ENCODE data around the gene INO80D.
"Not testable (repeated sequence)": the region's sequence is repeated elsewhere in the genome, so short reads cannot be mapped to it uniquely, and the experiment has no call there.

INO80D gene

DNA sequence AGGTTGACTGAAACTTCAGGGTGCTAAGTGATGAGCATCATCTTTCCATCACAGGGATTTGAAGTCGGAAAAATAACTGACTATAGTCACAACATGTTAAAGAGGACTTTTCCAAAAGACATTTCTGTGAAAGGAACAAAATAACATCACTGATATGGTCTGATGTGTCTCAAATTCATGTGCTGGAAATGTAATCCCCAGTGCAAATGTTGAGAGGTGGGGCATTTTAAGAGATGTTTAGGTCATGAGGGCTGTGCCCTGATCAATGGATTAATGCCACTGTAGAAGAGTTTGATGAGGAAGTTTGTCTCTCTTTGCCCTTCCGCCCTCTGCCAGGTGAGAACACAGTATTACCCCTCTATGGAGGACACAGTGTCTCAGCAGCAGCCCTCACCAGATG, 95.9 kb downstream of the INO80D start:
- DNase-seq (ENCODE audit: low spot score in 2 of 2), result no peak
- no peak for ATAC-seq (ENCODE audit: low read depth)
- peak overlapping the region; percentile 18 for H3K27ac Mint-ChIP-seq
- H3K4me3 Mint-ChIP-seq, result no peak overlapping the region
- H3K36me3 Mint-ChIP-seq, result peaks cover 18% of the 10 kb centered on the region
- H3K4me1 Mint-ChIP-seq, result no peaks in the 10 kb centered on the region
- H3K27me3 Mint-ChIP-seq, result no peaks in the 10 kb centered on the region
- no peaks in the 10 kb centered on the region for H3K9me3 Mint-ChIP-seq

DNA sequence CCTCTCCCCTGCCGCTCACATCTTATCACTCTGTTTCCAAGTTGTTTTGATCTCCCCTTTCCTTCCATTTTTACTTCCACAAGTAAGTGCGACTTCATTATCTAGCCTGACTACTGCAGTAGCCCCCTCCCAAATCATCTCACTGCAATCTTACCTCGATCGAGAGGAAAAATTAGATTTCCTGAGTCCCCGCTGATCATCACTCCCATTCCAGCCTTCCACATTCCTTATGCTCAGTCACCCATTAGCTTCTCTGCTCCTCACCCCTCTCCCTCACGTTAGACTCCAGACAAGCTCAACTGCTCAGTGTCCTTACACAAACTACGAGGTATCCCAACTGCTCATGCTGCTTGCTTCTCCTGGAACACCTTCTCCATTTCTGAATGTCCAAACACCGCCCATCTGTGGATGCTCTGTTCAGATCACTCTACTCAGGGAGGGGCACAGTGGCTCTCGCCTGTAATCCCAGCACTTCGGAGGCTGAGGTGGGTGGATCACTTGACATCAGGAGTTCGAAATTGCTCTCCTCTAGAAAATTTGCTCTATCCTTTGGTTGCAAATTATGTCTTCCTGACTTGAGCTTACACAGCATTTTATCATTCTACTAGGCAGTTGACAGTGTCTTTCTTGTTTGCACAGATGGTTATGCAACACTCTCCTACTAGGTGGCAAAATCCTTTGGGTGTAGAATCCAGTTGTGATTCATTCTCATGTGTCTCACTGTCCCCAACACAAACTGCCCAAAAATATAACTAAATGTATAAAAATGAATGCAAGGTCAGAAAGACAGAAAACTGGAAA, 96.5 kb downstream of the INO80D start:
- Mint-ChIP-seq H3K27me3 (no peaks in the 10 kb centered on the region), H3K27ac (peak overlapping the region; percentile 18), H3K4me1 (no peaks in the 10 kb centered on the region), H3K36me3 (peaks cover 14% of the 10 kb centered on the region), H3K4me3 (no peak overlapping the region), H3K9me3 (no peaks in the 10 kb centered on the region)
- ATAC-seq (ENCODE audit: low read depth), result no peak
- no peak for DNase-seq (ENCODE audit: low spot score in 2 of 2)

DNA sequence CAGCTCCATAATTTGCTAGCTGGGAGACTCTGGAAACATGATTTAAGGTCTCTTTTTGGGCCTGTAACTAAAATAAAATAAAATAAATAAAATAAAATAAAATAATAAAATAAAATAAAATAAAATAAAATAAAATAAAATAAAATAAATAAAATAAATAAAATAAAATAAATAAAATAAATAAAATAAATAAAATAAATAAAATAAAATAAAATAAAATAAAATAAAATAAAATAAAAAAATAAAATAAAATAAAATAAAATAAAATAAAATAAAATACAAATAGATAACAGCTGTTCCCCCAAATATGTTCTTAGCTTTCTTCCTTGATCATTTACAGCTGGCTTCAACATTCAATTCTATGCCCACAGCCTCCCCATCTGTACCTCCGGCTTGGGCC, 97.3 kb downstream of the INO80D start:
- DNase-seq (ENCODE audit: low spot score in 2 of 2); H3K27ac Mint-ChIP-seq; H3K4me1 Mint-ChIP-seq; H3K4me3 Mint-ChIP-seq; ATAC-seq (ENCODE audit: low read depth); H3K9me3 Mint-ChIP-seq; H3K27me3 Mint-ChIP-seq: not testable (repeated sequence)
- peaks cover 11% of the 10 kb centered on the region for H3K36me3 Mint-ChIP-seq

DNA sequence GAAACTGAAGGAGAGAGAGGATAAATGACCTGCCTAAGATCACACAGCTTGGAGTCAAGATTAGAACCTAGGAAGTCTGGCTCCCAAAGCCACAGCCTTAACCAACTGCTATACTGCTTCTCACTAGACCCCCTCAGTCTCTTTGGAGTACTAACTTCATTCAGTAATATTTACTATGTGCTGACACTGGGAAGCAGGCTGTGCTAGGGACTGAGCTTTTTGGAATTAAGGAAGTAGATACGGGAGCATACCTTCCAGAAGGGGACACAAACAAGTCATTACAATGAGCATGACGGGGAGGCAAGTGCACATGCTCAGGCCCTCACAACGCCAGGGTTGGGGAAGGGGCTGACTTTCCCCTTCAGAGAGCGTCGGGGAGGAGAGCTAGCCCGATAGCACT, 97.7 kb downstream of the INO80D start:
- DNase-seq (ENCODE audit: low spot score in 2 of 2) (no peak), ATAC-seq (ENCODE audit: low read depth) (no peak)
- no peaks in the 10 kb centered on the region for H3K9me3 Mint-ChIP-seq
- H3K4me1 Mint-ChIP-seq, result no peaks in the 10 kb centered on the region
- no peak overlapping the region for H3K4me3 Mint-ChIP-seq
- peaks cover 9% of the 10 kb centered on the region for H3K36me3 Mint-ChIP-seq
- no peaks in the 10 kb centered on the region for H3K27me3 Mint-ChIP-seq
- no peak overlapping the region for H3K27ac Mint-ChIP-seq

DNA sequence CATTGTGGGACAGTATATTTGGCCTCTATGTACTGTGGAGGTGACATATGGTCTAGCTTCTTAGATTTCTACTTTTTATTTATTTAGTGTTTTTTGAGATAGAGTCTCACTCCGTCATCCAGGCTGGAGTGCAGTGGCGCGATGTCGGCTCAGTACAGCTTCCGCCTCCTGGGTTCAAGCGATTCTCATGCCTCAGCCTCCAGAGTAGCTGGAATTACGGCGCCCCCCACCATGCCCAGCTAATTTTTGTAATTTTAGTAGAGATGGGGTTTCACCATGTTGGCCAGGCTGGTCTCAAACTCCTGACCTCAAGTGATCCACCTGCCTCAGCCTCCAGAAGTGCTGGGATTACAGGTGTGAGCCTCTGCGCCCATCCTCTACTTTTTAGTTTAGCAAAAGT, 99.6 kb downstream of the INO80D start:
- not testable (repeated sequence) for H3K9me3 Mint-ChIP-seq; H3K4me3 Mint-ChIP-seq; DNase-seq (ENCODE audit: low spot score in 2 of 2)

DNA sequence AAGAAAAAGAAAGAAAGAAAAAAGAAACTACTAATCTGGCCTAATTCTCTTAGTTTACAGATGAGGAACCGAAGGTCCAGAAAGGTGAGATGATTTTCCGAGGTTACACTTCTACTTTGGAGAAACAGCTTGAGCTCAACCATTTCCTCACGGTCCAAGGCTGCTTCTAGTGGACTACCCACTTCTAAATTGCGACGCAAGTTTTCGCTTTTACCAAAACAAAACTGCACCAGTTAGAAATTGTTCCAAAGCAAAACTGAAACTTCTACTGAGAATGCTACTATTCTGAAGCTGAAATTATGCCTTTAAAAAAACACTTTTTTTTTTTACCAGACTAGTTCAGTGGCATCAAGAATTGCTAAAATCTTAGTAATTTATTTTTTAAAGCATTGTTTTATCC, 101.6 kb downstream of the INO80D start:
- Mint-ChIP-seq H3K4me1 (no peaks in the 10 kb centered on the region), H3K27me3 (no peaks in the 10 kb centered on the region), H3K9me3 (peaks cover 1% of the 10 kb centered on the region), H3K36me3 (no peaks in the 10 kb centered on the region), H3K4me3 (no peak overlapping the region), H3K27ac (no peak overlapping the region)
- DNase-seq (ENCODE audit: low spot score in 2 of 2) (no peak), ATAC-seq (ENCODE audit: low read depth) (no peak)

More for the DNA sequence above, 99.6 kb downstream of the INO80D start:
- H3K27me3 Mint-ChIP-seq; H3K4me1 Mint-ChIP-seq; H3K27ac Mint-ChIP-seq; ATAC-seq (ENCODE audit: low read depth); H3K36me3 Mint-ChIP-seq: not testable (repeated sequence)

DNA sequence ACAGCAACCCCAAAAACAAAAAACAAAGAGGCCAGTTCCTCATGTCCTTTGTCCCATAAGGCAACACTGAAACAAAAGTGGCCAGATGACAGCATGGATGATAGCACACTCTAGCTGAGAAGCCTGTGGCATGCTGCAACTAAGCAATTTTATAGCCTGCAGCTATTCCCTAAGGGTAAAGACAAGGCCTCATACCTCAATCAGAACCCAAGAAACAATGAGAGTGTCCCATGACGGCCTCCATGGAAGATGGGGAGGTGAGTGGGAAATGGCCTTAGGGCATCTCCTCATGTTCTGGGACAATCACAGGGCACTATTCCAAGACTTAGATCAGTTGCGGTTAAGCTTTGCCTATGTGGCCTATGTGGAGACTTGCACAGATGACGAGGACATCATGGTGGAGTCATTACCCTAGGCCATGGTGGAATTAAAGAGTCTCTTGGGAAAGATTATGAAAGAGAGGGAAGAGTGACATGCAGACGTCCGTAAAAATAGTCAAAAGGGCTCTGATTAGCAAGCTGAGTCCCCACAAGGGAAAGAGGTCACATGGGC, 103.1 kb downstream of the INO80D start:
- H3K27ac Mint-ChIP-seq, result no peak overlapping the region

DNA sequence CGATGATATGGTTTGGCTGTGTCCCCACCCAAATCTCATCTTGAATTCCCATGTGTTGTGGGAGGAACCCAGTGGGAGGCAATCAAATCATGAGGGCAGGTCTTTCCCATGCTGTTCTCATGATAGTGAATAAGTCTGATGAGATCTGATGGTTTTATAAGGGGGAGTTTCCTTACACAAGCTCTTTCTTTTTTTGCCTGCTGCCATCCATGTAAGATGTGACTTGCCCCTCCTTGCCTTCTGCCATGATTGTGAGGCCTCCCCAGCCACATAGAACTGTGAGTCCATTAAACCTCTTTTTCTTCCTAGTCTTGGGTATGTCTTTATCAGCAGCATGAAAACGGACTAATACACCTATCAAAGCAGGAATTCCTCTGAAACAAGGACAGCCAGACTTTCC, 107.2 kb downstream of the INO80D start:
- not testable (repeated sequence) for DNase-seq (ENCODE audit: low spot score in 2 of 2); H3K9me3 Mint-ChIP-seq; H3K4me1 Mint-ChIP-seq; H3K4me3 Mint-ChIP-seq; ATAC-seq (ENCODE audit: low read depth); H3K36me3 Mint-ChIP-seq; H3K27me3 Mint-ChIP-seq; H3K27ac Mint-ChIP-seq

More for the DNA sequence above, 103.1 kb downstream of the INO80D start:
- H3K4me3 Mint-ChIP-seq, result no peak overlapping the region
- ATAC-seq (ENCODE audit: low read depth) (no peak), DNase-seq (ENCODE audit: low spot score in 2 of 2) (no peak)
- no peaks in the 10 kb centered on the region for H3K36me3 Mint-ChIP-seq
- peaks cover 3% of the 10 kb centered on the region for H3K9me3 Mint-ChIP-seq
- H3K4me1 Mint-ChIP-seq, result no peaks in the 10 kb centered on the region
- no peaks in the 10 kb centered on the region for H3K27me3 Mint-ChIP-seq

DNA sequence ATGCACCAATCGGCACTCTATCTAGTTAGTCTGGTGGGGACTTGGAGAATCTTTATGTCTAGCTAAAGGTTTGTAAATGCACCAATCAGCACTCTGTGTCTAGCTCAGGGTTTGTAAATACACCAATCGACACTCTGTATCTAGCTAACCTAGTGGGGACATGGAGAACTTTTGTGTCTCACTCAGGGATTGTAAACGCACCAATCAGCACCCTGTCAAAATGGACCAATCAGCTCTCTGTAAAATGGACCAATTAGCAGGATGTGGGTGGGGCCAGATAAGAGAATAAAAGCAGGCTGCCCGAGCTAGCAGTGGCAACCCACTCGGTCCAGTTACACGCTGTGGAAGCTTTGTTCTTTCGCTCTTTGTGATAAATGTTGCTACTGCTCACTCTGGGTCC, 108.3 kb downstream of the INO80D start:
- H3K27ac Mint-ChIP-seq; H3K27me3 Mint-ChIP-seq; H3K4me1 Mint-ChIP-seq; DNase-seq (ENCODE audit: low spot score in 2 of 2); H3K9me3 Mint-ChIP-seq; ATAC-seq (ENCODE audit: low read depth); H3K36me3 Mint-ChIP-seq; H3K4me3 Mint-ChIP-seq: not testable (repeated sequence)

DNA sequence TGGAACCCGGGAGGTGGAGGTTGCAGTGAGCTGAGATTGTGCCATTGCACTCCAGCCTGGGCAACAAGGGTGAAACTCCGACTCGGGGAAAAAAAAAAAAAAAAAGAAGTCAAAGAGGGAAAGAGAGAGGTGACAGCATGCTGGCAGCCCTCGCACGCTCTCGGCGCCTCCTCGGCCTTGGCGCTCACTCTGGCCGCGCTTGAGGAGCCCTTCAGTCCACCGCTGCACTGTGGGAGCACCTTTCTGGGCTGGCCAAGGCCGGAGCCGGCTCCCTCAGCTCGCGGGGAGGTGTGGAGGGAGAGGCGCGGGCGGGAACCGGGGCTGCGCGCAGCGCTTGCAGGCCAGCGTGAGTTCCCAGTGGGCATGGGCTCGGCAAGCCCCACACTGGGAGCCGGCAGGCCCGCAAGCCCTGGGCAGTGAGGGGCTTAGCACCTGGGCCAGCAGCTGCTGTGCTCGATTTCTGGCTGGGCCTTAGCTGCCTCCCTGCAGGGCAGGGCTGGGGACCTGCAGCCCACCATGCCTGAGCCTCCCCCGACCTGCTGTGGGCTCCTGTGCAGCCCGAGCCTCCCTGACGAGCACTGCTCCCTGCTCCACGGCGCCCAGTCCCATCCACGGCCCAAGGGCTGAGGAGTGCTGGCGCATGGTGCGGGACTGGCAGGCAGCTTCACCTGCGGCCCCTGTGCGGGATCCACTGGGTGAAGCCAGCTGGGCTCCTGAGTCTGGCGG, 108.9 kb downstream of the INO80D start:
- not testable (repeated sequence) for H3K4me3 Mint-ChIP-seq; H3K9me3 Mint-ChIP-seq; H3K27me3 Mint-ChIP-seq; H3K36me3 Mint-ChIP-seq; H3K27ac Mint-ChIP-seq; H3K4me1 Mint-ChIP-seq; ATAC-seq (ENCODE audit: low read depth); DNase-seq (ENCODE audit: low spot score in 2 of 2)

DNA sequence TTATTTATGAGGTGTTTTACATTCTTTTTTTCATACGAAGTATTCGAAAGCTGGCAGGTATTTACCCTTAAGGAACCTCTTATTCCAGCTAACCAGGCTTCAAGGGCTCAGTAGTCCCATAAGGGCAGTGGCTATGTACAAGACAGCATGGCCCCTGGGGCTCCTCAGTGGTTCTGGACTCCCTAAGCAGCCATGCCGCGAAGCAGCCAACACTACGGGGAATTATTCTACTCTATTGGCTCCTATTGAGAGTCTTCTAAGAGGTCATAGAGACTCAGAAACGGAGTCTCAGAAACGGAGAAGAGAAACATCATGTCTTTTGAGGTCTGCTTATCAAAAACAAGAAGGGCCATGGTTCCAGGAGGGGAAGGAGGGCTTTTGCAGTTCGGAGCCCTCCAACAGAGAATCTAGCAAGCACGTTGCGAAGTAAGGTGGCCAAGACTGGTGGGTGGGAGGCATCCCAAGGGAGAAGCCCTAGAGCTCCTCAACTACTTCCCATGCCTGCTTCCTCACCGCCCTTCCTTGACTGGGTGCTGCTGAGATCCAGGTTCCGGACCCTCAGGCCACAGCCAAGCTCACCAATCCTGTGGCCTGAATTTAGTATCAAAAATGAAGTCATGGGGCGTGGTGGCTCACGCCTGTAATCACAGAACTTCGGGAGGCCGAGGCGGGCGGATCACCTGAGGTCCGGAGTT, 109.7 kb downstream of the INO80D start:
- Mint-ChIP-seq H3K27ac (no peak overlapping the region), H3K36me3 (no peaks in the 10 kb centered on the region), H3K9me3 (peaks cover 2% of the 10 kb centered on the region), H3K4me3 (no peak overlapping the region), H3K27me3 (peaks cover 2% of the 10 kb centered on the region), H3K4me1 (no peaks in the 10 kb centered on the region)
- DNase-seq (ENCODE audit: low spot score in 2 of 2) (no peak), ATAC-seq (ENCODE audit: low read depth) (no peak)

DNA sequence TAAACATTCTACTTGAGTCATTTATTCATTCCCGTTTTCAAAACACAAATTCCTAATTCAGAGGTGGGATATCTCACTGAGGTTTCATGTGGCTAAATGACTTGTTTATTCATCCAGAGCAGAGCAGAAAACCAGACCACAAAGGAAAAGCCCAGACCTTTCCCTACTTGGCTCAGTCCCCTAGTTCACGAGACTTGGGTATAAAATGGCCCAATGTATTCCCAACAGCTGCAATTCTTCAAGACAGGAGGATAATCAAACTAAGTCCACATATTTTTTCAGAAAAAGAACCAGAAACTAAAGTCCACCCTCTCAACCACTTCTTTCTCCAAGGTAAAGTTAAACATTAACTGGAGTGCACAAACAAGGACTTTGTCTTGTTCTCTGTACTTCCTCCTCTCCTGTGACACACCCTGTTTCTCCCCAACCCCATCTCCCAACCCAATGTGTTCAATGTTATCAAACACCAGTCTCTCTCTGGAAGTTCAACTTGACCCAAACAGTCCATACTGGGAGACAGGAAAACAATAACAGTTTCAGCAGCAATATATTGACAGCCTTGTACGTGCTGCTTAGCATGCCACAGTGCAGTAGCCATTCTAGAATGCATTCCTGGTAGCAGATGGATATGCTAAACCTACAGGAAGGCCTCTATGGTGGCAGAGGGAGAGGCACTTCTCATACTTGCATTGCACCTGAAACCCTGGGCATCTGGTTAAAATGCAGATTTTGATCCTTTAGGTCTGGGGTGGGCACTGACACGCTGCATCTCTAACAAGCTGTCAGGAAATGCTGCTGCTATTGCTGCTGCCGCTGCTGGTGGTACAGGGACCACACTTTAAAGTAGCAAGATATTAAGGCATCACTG, 110.7 kb downstream of the INO80D start:
- Mint-ChIP-seq H3K27ac (no peak overlapping the region), H3K9me3 (peaks cover 2% of the 10 kb centered on the region), H3K36me3 (no peaks in the 10 kb centered on the region), H3K4me3 (no peak overlapping the region), H3K27me3 (peaks cover 3% of the 10 kb centered on the region), H3K4me1 (no peaks in the 10 kb centered on the region)
- ATAC-seq (ENCODE audit: low read depth) (no peak), DNase-seq (ENCODE audit: low spot score in 2 of 2) (no peak)

DNA sequence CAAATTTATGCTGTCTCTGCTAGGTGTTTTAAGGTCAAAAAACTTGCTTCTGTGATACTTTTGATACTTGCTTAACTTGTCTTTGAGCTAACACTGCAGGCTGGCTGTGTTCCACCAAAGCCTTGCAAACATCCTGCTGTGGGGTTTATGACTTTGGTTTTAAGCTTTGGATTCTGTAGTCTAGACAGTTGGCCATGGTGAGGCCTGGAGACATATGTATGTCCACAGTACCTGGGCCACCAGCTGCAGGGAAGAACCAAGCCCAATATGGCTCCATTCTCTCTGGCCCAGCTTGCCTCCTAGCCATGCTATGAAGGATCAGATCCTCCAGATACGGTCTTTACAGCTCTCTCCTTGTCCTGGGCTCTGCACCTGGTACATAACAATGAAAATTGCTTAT, 113.9 kb downstream of the INO80D start:
- DNase-seq (ENCODE audit: low spot score in 2 of 2) (no peak), ATAC-seq (ENCODE audit: low read depth) (no peak)
- Mint-ChIP-seq H3K9me3 (no peaks in the 10 kb centered on the region), H3K4me3 (no peak overlapping the region), H3K36me3 (no peaks in the 10 kb centered on the region), H3K4me1 (no peaks in the 10 kb centered on the region), H3K27ac (no peak overlapping the region), H3K27me3 (peaks cover 3% of the 10 kb centered on the region)

All from memory B cell (primary cell).